Transverse colon (tissue), 4 donors: Measurements from ENCODE around the gene NRIP3.

Experiments used
- CTCF ChIP-seq, 5 experiments: fragments of 200-600 bp in 3 of 5; fragments of 450-650 bp in 2 of 5; sonication (generic) in 3 of 5; IDR thresholded peaks; 1 replicate in 2 of 5; 2 replicates in 3 of 5; pipeline ENCODE4 v1.5.1; 2016 to 2017; ENCODE audit warnings: antibody characterized with exemption in 5 of 5, inconsistent platforms in 3 of 5, mild to moderate bottlenecking in 2 of 5, moderate library complexity in 1 of 5
- EP300 ChIP-seq: sonication (generic); formaldehyde crosslinking; IDR thresholded peaks from one replicate; pipeline ENCODE4 v1.6.1; 2017; ENCODE audit warnings: antibody characterized with exemption, low read depth
- POLR2AphosphoS5 ChIP-seq, 3 donors: sonication (generic); formaldehyde crosslinking; IDR thresholded peaks; one replicate each; pipeline ENCODE4 v1.6.1; 2016; ENCODE audit warnings: antibody characterized with exemption in 3 of 3

GRCh38 chr11:8941341-8942103, 62.3 kb downstream of the NRIP3 start:
- TF ChIP-seq CTCF (IDR thresholded peaks at IDR 0.05) (no peak), POLR2AphosphoS5 (IDR thresholded peaks at IDR 0.05) (no peak), EP300 (no peak)
